Right lobe of liver (tissue), 4 donors: Measurements from ENCODE around the gene KRT33B.

ENCODE experiments used
- POLR2A ChIP-seq: fragments of 450-650 bp; IDR thresholded peaks from one replicate; pipeline ENCODE4 v1.6.1; 2017; ENCODE audit warnings: antibody characterized with exemption, mild to moderate bottlenecking
- TF ChIP-seq, protein P1 (sequence below), 4 donors: fragments of 200-600 bp in 3 of 4; fragments of 450-650 bp in 1 of 4; IDR thresholded peaks; one replicate each; pipeline versions ENCODE4 v1.5.1 to v1.8.0; 2016 to 2022; ENCODE audit warnings: antibody characterized with exemption in 4 of 4, mild to moderate bottlenecking in 2 of 4
- donor health status: DM: no; HTN: no; CAD: no.
- donor health status: DM: no; HTN: no; CAD: no.
- donor health status: DM: no; HTN: yes; CAD: no.

DNA sequence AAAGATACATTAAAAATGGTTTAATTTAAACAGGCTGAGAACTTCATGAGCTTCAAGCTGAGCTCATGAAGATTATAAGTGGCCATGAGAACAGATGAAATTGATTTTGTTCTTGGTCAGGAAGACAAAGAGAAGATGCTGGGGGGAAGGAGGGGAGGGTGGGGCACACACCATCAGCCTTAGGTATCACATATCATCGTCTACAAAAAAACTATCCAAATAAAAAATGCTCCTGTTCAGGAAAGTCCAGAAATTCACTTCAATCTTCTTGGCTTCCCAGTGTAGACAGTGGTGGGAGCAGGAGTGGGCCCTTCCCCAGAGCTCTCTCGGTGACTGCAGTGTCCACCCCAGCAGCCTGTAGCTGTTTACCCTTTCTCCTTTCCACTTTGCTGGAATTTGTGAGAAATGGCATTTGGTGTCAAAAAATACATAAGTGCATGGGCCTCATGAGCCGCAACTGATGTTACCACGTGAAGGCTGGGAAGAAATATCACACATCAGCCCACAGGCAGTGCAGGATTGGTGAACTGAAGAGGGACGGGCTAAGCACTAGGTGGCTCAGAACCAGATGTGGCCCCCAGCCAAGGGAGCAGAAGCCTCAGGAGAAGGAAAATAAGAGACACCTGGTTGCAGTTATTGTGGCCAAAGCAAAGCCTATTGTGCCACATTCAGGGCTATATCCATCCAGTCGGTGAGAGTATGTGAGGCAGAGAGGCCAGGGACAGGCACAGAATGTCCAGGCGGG, 48.7 kb upstream of the KRT33B start:
- no peak for TF ChIP-seq POLR2A
- TF ChIP-seq, protein P1, sequence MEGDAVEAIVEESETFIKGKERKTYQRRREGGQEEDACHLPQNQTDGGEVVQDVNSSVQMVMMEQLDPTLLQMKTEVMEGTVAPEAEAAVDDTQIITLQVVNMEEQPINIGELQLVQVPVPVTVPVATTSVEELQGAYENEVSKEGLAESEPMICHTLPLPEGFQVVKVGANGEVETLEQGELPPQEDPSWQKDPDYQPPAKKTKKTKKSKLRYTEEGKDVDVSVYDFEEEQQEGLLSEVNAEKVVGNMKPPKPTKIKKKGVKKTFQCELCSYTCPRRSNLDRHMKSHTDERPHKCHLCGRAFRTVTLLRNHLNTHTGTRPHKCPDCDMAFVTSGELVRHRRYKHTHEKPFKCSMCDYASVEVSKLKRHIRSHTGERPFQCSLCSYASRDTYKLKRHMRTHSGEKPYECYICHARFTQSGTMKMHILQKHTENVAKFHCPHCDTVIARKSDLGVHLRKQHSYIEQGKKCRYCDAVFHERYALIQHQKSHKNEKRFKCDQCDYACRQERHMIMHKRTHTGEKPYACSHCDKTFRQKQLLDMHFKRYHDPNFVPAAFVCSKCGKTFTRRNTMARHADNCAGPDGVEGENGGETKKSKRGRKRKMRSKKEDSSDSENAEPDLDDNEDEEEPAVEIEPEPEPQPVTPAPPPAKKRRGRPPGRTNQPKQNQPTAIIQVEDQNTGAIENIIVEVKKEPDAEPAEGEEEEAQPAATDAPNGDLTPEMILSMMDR (IDR thresholded peaks at IDR 0.05): no peak
